ENCODE measurements around the gene RCL1. TPM values are rescaled to one million over a fixed set of nuclear protein-coding genes. Genes with fewer than 3 reads are reported as not detected.

RCL1 gene
- total RNA-seq, 4 donors from 2014 or later = 54.1 to 97.3 (median 88.8) TPM

DNA sequence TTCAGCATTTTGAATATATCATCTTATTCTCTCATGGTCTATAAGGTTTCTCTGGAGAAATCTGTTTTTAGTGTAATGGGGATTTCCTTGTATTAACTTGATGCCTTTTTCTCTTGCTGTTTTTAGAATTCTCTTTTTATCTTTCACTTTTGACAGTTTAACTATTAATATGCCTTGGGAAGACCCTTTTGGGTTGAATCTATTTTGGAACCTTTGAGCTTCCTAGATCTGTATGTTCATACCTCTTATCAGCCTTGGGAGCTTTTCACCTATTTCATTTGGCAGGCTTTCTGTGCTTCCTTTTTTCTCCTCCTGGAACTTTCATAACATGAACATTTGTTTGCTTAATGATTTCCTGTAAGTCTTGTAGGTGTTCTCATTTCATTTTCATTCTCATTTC is 22.2 kb downstream of the RCL1 start:
- DNase-seq (ENCODE audit: low spot score) (no peak), ATAC-seq (ENCODE audit: low FRiP score) (no peak)
- TF ChIP-seq, protein P1, sequence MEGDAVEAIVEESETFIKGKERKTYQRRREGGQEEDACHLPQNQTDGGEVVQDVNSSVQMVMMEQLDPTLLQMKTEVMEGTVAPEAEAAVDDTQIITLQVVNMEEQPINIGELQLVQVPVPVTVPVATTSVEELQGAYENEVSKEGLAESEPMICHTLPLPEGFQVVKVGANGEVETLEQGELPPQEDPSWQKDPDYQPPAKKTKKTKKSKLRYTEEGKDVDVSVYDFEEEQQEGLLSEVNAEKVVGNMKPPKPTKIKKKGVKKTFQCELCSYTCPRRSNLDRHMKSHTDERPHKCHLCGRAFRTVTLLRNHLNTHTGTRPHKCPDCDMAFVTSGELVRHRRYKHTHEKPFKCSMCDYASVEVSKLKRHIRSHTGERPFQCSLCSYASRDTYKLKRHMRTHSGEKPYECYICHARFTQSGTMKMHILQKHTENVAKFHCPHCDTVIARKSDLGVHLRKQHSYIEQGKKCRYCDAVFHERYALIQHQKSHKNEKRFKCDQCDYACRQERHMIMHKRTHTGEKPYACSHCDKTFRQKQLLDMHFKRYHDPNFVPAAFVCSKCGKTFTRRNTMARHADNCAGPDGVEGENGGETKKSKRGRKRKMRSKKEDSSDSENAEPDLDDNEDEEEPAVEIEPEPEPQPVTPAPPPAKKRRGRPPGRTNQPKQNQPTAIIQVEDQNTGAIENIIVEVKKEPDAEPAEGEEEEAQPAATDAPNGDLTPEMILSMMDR (IDR thresholded peaks at IDR 0.05) = no peak

GRCh38 chr9:4815381-4815956 is 22.7 kb downstream of the RCL1 start:
- ATAC-seq (ENCODE audit: low FRiP score) (no peak), DNase-seq (ENCODE audit: low spot score) (no peak)
- TF ChIP-seq, protein P1 (IDR thresholded peaks at IDR 0.05) = no peak

DNA sequence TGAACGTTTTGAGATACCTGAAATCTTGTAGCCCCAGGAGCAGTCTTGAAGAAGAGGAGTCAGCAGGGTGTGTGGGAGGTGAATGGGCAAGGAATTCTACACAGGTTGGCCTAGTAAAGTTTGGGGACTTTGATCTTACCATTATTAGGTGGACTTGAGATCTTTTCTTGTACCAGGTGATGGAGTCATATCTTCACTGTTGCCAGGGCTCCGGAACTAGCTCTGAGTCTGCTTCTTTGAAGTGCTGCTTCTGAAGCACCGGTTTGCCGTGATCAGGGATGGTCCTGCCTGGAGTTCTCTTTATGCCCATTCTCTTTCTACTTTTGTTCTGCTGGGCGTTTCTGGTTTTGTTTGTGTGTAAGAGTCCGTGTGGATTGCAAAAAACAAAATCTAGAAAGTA is 27.4 kb downstream of the RCL1 start:
- TF ChIP-seq, protein P1 (IDR thresholded peaks at IDR 0.05) = no peak
- DNase-seq (ENCODE audit: low spot score) (no peak), ATAC-seq (ENCODE audit: low FRiP score) (no peak)

GRCh38 chr9:4821133-4821532 is 28.4 kb downstream of the RCL1 start:
- TF ChIP-seq, protein P1 (IDR thresholded peaks at IDR 0.05) = no peak
- ATAC-seq (ENCODE audit: low FRiP score) = no peak
- no peak for DNase-seq (ENCODE audit: low spot score)

- no peak for ATAC-seq (ENCODE audit: low FRiP score)
- TF ChIP-seq, protein P1 (IDR thresholded peaks at IDR 0.05) = no peak
- DNase-seq (ENCODE audit: low spot score) = no peak
These were observed 29.3 kb downstream of the RCL1 start for GRCh38 chr9:4822057-4822456.

DNA sequence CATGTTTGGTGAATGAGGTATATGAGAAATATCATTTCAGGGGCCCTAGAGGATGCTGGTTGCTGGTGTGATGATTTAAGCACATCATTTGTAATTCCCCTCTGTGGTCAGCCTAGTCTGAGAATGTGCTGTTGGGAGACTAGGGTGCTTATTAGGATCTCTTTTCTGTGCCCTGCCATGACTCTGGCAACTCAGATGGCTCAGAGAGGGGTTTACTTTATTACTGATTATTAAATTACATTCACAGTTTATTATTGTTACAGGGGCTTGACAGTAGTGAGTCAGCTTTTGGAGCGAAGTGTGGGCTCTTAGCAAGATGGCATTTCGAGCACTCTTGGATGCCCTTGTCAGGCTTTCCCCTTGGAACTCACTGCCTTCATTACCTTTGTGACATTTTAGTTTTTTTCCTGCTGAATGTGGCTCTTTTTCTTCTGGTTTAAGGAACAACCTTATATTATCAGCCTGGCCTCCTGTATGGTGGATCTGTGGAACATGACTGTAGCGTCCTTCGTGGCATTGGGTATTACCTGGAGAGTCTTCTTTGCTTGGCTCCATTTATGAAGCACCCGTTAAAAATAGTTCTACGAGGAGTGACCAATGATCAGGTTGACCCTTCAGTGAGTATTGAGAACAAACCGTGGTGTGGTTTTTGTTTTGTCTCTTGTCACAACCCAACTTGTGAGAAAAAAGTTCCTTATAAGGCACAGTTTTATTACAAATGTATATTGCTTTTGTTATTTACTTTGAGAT is 33.8 kb downstream of the RCL1 start:
- no peak for DNase-seq (ENCODE audit: low spot score)
- TF ChIP-seq, protein P1 (IDR thresholded peaks at IDR 0.05) = no peak
- ATAC-seq (ENCODE audit: low FRiP score) = no peak

GRCh38 chr9:4827224-4827623 is 34.5 kb downstream of the RCL1 start:
- no peak for ATAC-seq (ENCODE audit: low FRiP score)
- no peak for DNase-seq (ENCODE audit: low spot score)
- TF ChIP-seq, protein P1 (IDR thresholded peaks at IDR 0.05) = no peak

Measured in omental fat pad (tissue), 4 donors.